ENCODE results near the gene ERCC6L2. TPM values are rescaled to one million over a fixed set of nuclear protein-coding genes. Genes with fewer than 3 reads are reported as not detected.

ERCC6L2 gene
- total RNA-seq, 1 experiment from 2014 or later: 39.2 TPM

DNA sequence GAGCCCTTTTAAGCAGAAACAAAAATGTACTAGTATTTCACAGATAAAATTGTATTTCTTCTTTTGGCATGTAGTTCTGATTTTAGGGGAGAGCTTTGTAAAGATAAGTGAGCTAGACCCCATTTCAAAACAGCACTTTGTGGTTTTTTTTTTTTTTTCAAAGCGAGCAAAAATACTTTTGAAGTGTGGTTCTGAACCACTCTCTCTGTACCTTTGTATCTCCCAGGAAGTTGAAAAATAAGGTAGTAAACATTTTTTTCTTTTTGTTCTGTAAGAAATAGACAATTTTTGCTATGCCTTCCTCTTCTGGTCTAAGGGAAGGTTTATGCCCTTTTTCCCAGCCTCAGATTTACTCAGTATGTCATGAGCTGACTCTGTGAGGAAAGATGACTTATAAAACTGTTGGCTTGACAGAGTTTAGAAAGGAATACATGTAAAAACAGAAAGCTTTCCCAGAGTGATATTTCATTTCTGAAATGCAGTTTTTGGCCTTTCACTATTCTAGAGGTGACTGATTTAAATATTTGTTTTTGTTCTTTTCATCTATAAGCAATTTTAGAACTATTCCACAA is 12.5 kb downstream of the ERCC6L2 start (continued):
- TF ChIP-seq, protein P1, sequence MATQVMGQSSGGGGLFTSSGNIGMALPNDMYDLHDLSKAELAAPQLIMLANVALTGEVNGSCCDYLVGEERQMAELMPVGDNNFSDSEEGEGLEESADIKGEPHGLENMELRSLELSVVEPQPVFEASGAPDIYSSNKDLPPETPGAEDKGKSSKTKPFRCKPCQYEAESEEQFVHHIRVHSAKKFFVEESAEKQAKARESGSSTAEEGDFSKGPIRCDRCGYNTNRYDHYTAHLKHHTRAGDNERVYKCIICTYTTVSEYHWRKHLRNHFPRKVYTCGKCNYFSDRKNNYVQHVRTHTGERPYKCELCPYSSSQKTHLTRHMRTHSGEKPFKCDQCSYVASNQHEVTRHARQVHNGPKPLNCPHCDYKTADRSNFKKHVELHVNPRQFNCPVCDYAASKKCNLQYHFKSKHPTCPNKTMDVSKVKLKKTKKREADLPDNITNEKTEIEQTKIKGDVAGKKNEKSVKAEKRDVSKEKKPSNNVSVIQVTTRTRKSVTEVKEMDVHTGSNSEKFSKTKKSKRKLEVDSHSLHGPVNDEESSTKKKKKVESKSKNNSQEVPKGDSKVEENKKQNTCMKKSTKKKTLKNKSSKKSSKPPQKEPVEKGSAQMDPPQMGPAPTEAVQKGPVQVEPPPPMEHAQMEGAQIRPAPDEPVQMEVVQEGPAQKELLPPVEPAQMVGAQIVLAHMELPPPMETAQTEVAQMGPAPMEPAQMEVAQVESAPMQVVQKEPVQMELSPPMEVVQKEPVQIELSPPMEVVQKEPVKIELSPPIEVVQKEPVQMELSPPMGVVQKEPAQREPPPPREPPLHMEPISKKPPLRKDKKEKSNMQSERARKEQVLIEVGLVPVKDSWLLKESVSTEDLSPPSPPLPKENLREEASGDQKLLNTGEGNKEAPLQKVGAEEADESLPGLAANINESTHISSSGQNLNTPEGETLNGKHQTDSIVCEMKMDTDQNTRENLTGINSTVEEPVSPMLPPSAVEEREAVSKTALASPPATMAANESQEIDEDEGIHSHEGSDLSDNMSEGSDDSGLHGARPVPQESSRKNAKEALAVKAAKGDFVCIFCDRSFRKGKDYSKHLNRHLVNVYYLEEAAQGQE (IDR thresholded peaks at IDR 0.05; ENCODE audit: low read depth): no peak
- TF ChIP-seq ELF1 (IDR thresholded peaks at IDR 0.05; ENCODE audit: borderline replicate concordance, low read depth) (no peak), SP1 (IDR thresholded peaks at IDR 0.05; ENCODE audit: low read depth) (no peak), YY1 (IDR thresholded peaks at IDR 0.05; ENCODE audit: extremely low read depth, insufficient replicate concordance, low read depth, low read length) (no peak)

DNA sequence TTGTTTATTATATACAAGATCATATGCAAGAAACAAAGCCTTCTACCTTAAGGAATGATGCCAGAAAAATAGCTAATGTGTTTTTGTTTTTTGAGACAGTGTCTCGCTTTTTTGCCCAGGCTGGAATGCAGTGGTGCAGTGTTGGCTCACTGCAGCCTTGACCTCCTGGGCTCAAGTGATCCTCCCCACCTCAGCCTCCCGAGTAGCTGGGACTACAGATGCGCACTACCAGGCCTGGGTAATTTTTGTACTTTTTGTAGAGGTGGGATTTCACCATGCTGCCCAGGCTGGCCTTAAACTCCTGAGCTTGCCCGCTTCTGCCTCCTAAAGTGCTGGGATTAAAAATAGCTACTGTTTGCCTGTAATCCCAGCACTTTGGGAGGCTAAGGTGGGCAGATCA is 15.1 kb downstream of the ERCC6L2 start:
- Histone ChIP-seq H3K79me2 (ENCODE audit: insufficient read depth, low read length) (peaks cover 90% of the 10 kb centered on the region), H3K27me3 (ENCODE audit: insufficient read depth, low read length) (no peaks in the 10 kb centered on the region), H4K20me1 (ENCODE audit: insufficient read depth) (peaks cover 5% of the 10 kb centered on the region; the same call in 1 of the 2 replicates), H3K4me1 (ENCODE audit: control insufficient read depth in 1 of 2, insufficient read depth in 2 of 2, low read length in 2 of 2) (no peaks in the 10 kb centered on the region), H2AFZ (ENCODE audit: low read depth, low read length, poor library complexity, severe bottlenecking) (no peak overlapping the region), H3K4me3 (replicated peaks in 1 of 2; ENCODE audit: low read depth in 1 of 2, low read length in 2 of 2) (no peak overlapping the region), H3K4me2 (ENCODE audit: low read length) (no peak overlapping the region), H3K9ac (ENCODE audit: low read length) (no peak overlapping the region), H3K9me3 (ENCODE audit: control insufficient read depth in 1 of 2, insufficient read depth in 1 of 2, low read depth in 1 of 2, low read length in 2 of 2) (no peaks in the 10 kb centered on the region; a peak in 1 of 4 replicates), H3K36me3 (ENCODE audit: control insufficient read depth in 1 of 2, insufficient read depth in 2 of 2, low read length in 2 of 2) (no peaks in the 10 kb centered on the region), H3K9me2 (ENCODE audit: insufficient read depth) (no peaks in the 10 kb centered on the region), H3K27ac (ENCODE audit: low read depth, low read length) (no peak overlapping the region)
- ATAC-seq (no peak), DNase-seq (ENCODE audit: low read depth, low spot score) (no peak)
- intact Hi-C loops (cut with micrococcal nuclease): no loop called here
- CTCF ChIA-PET: no interaction called here
- POLR2A ChIA-PET: no interaction called here
- no TSS peak for BruUV-seq (replicated peaks)
- RAD21 ChIA-PET (ENCODE audit: low non-redundant PET in 1 of 2, low total read pairs in 2 of 2, uncharacterized antibody in 2 of 2, unreplicated experiment in 2 of 2): no interaction called here
- TF ChIP-seq RAD21 (IDR thresholded peaks at IDR 0.05; ENCODE audit: low read depth): no peak
- no peak for TF ChIP-seq POLR2AphosphoS5 (IDR thresholded peaks at IDR 0.05; ENCODE audit: low read depth, low read length)
- TF ChIP-seq CEBPB (IDR thresholded peaks at IDR 0.05; ENCODE audit: low read depth): no peak
- TF ChIP-seq, protein P1 (IDR thresholded peaks at IDR 0.05; ENCODE audit: low read depth): no peak
- no peak for TF ChIP-seq TCF7L2 (IDR thresholded peaks at IDR 0.05; ENCODE audit: borderline replicate concordance, extremely low read depth, insufficient read depth, insufficient read length)
- TF ChIP-seq EGR1 (IDR thresholded peaks at IDR 0.05; ENCODE audit: low read depth): no peak
- TF ChIP-seq, protein P2, sequence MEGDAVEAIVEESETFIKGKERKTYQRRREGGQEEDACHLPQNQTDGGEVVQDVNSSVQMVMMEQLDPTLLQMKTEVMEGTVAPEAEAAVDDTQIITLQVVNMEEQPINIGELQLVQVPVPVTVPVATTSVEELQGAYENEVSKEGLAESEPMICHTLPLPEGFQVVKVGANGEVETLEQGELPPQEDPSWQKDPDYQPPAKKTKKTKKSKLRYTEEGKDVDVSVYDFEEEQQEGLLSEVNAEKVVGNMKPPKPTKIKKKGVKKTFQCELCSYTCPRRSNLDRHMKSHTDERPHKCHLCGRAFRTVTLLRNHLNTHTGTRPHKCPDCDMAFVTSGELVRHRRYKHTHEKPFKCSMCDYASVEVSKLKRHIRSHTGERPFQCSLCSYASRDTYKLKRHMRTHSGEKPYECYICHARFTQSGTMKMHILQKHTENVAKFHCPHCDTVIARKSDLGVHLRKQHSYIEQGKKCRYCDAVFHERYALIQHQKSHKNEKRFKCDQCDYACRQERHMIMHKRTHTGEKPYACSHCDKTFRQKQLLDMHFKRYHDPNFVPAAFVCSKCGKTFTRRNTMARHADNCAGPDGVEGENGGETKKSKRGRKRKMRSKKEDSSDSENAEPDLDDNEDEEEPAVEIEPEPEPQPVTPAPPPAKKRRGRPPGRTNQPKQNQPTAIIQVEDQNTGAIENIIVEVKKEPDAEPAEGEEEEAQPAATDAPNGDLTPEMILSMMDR (IDR thresholded peaks at IDR 0.05 in 2 of 3, conservative IDR thresholded peaks at IDR 0.05 in 1 of 3; ENCODE audit: borderline replicate concordance in 1 of 3, insufficient read depth in 1 of 3, low read depth in 2 of 3, low read length in 2 of 3): no peak
- no peak for TF ChIP-seq EZH2 (IDR thresholded peaks at IDR 0.05)
- TF ChIP-seq ELF1 (IDR thresholded peaks at IDR 0.05; ENCODE audit: borderline replicate concordance, low read depth): no peak
- TF ChIP-seq, protein P3, sequence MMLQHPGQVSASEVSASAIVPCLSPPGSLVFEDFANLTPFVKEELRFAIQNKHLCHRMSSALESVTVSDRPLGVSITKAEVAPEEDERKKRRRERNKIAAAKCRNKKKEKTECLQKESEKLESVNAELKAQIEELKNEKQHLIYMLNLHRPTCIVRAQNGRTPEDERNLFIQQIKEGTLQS (IDR thresholded peaks at IDR 0.05): no peak
- TF ChIP-seq POLR2A (IDR thresholded peaks at IDR 0.05; ENCODE audit: borderline replicate concordance, extremely low read depth, insufficient read depth, insufficient read length): no peak
- TF ChIP-seq JUND (IDR thresholded peaks at IDR 0.05): no peak
- TF ChIP-seq ZFX (IDR thresholded peaks at IDR 0.05): no peak
- TF ChIP-seq, protein P4, sequence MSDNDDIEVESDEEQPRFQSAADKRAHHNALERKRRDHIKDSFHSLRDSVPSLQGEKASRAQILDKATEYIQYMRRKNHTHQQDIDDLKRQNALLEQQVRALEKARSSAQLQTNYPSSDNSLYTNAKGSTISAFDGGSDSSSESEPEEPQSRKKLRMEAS (IDR thresholded peaks at IDR 0.05): no peak
